Smooth muscle cell (in vitro differentiated cells): ENCODE measurements around the gene SLC44A2. TPM values are rescaled to one million over a fixed set of nuclear protein-coding genes. Genes with fewer than 3 reads are reported as not detected.

Experiments
- DNase-seq: peaks from one replicate; lab custom pipeline; 2025; ENCODE audit not compliant: unreplicated experiment; lab: John Stamatoyannopoulos, UW
- H2AFZ ChIP-seq: fragments of 200-600 bp; sonication (generic); 2 replicates; pipeline ENCODE4 v1.6.0; 2016; ENCODE audit warnings: antibody characterized with exemption, low read depth, mild to moderate bottlenecking
- H3F3A ChIP-seq: fragments of 200-600 bp; sonication (generic); 2 replicates; pipeline ENCODE4 v1.6.0; 2017; ENCODE audit warnings: antibody characterized with exemption, low read depth
- H3K27ac ChIP-seq: fragments of 200-600 bp; sonication (generic); 2 replicates; pipeline ENCODE4 v1.5.1; 2016; ENCODE audit warnings: low read depth, mild to moderate bottlenecking
- H3K27me3 ChIP-seq: fragments of 200-600 bp; sonication (generic); 2 replicates; pipeline ENCODE4 v1.6.1; 2016; ENCODE audit warnings: low read depth, mild to moderate bottlenecking
- H3K36me3 ChIP-seq: fragments of 200-600 bp; sonication (generic); 2 replicates; pipeline ENCODE4 v1.5.1; 2016; ENCODE audit warnings: low read depth
- H3K4me1 ChIP-seq: fragments of 200-600 bp; sonication (generic); 2 replicates; pipeline ENCODE4 v1.5.1; 2016; ENCODE audit warnings: low read depth
- H3K4me2 ChIP-seq: fragments of 200-600 bp; sonication (generic); 2 replicates; pipeline ENCODE4 v1.6.0; 2016; ENCODE audit warnings: mild to moderate bottlenecking
- H3K4me3 ChIP-seq: fragments of 200-600 bp; sonication (generic); 2 replicates; pipeline ENCODE4 v1.5.1; 2016; ENCODE audit warnings: mild to moderate bottlenecking
- H3K79me2 ChIP-seq: fragments of 200-600 bp; sonication (generic); 2 replicates; pipeline ENCODE4 v1.6.0; 2016; ENCODE audit warnings: low read depth, mild to moderate bottlenecking
- H3K9ac ChIP-seq: fragments of 200-600 bp; sonication (generic); 2 replicates; pipeline ENCODE4 v1.6.0; 2016; ENCODE audit warnings: low read depth
- H3K9me3 ChIP-seq: fragments of 200-600 bp; sonication (generic); replicated peaks from 2 replicates; pipeline ENCODE4 v1.5.1; 2016; ENCODE audit warnings: low read depth
- H4K20me1 ChIP-seq: fragments of 200-600 bp; sonication (generic); 2 replicates; pipeline ENCODE4 v1.6.0; 2016; ENCODE audit warnings: low read depth
- WGBS: methylation state at CpG from one replicate; pipeline ENCODE4 v1.1.7; 2016; ENCODE audit warnings: low lambda C conversion rate; 5-methylcytosine and 5-hydroxymethylcytosine counted together
- polyA plus RNA-seq: library from polyadenylated mRNA; unstranded; fragments of >200 nt; fragmentation: Nextera tagmentation; extraction: Ambion mirVana; gene quantifications from 2 replicates; pipeline ENCODE4 v1.2.1, GENCODE V29; 2016
- total RNA-seq: library from RNA; depleted of rRNA; stranded (reverse); fragments of >200 nt; gene quantifications from 2 replicates; pipeline ENCODE4 v1.2.3, GENCODE V29; 2014
- TF ChIP-seq, protein P1 (sequence below): fragments of 200-600 bp; sonication (generic); IDR thresholded peaks from 2 replicates; pipeline ENCODE4 v1.5.1; 2017; ENCODE audit warnings: borderline replicate concordance, mild to moderate bottlenecking, antibody characterized with exemption; ENCODE audit not compliant: insufficient read depth, poor library complexity, severe bottlenecking

Gene SLC44A2
- total and polyA plus RNA-seq, 2 experiments from 2014 or later = 79.5 to 123 TPM

DNA sequence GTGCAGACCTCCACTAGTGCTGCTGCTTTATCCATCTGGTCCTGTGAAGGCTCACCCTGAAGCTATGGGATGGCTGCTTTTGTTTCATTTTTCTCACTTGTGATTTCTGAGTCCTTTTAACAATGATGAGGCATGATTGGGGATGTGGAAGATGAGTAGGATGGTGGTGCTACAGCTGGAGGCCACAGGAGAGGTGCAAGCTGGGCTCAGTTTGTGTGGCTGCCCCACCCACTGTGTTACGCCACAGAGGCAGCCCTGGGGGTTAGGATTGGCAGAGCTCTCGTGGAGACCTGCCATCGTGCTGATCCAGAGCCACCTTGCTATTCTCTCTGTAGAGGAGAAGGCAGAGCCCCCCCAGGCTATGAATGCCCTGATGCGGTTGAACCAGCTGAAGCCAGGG is 56.3 kb downstream of the SLC44A2 start:
- Histone ChIP-seq H3K4me3 (no peak overlapping the region), H3K36me3 (peaks cover 36% of the 10 kb centered on the region), H2AFZ (no peak overlapping the region), H4K20me1 (peaks cover 100% of the 10 kb centered on the region), H3K4me1 (no peaks in the 10 kb centered on the region), H3K9ac (no peak overlapping the region), H3K79me2 (peaks cover 20% of the 10 kb centered on the region), H3K9me3 (no peaks in the 10 kb centered on the region), H3K27ac (no peak overlapping the region), H3F3A (no peaks in the 10 kb centered on the region), H3K27me3 (no peaks in the 10 kb centered on the region), H3K4me2 (no peak overlapping the region)
- TF ChIP-seq, protein P1, sequence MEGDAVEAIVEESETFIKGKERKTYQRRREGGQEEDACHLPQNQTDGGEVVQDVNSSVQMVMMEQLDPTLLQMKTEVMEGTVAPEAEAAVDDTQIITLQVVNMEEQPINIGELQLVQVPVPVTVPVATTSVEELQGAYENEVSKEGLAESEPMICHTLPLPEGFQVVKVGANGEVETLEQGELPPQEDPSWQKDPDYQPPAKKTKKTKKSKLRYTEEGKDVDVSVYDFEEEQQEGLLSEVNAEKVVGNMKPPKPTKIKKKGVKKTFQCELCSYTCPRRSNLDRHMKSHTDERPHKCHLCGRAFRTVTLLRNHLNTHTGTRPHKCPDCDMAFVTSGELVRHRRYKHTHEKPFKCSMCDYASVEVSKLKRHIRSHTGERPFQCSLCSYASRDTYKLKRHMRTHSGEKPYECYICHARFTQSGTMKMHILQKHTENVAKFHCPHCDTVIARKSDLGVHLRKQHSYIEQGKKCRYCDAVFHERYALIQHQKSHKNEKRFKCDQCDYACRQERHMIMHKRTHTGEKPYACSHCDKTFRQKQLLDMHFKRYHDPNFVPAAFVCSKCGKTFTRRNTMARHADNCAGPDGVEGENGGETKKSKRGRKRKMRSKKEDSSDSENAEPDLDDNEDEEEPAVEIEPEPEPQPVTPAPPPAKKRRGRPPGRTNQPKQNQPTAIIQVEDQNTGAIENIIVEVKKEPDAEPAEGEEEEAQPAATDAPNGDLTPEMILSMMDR = no peak
- no peak for DNase-seq
- WGBS = 97% methylated on average over 4 of the region's 4 CpGs

DNA sequence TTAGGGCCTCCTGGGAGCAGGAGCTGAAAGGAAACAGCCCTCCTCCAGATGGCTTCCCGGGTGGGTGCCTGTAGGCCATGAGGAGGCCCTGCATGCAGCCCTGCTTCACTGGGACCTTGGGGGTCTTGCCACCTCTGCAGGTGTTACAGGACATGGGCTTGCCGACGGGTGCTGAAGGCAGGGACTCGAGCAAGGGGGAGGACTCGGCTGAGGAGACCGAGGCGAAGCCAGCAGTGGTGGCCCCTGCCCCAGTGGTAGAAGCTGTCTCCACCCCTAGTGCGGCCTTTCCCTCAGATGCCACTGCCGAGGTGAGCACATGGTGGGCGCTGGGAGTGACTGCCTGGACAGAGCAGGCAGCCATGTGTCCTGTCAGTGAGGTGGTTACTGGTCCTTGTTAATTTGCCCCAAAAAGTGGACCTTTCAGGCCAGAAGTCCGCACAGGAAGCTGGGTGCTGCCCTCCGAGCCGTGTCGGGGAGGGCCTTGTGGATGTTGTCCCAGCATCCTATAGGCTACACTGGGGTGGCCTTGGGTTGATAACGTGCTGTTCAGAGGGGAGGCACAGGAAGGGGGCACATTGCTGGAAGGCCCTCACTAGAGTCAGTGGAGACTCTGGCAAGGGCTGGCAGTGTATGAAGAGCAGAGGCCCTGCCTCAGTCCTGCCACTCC is 57.2 kb downstream of the SLC44A2 start:
- H3K4me3 ChIP-seq = no peak overlapping the region
- DNase-seq = no peak
- peaks cover 100% of the 10 kb centered on the region for H4K20me1 ChIP-seq
- H3K9me3 ChIP-seq = no peaks in the 10 kb centered on the region
- no peaks in the 10 kb centered on the region for H3F3A ChIP-seq
- peaks cover 32% of the 10 kb centered on the region for H3K36me3 ChIP-seq
- no peak overlapping the region for H3K9ac ChIP-seq
- TF ChIP-seq, protein P1 = no peak
- no peak overlapping the region for H2AFZ ChIP-seq
- WGBS = 98% methylated on average over 15 of the region's 15 CpGs
- H3K79me2 ChIP-seq = peaks cover 13% of the 10 kb centered on the region
- no peaks in the 10 kb centered on the region for H3K27me3 ChIP-seq
- no peak overlapping the region for H3K27ac ChIP-seq
- H3K4me2 ChIP-seq = no peak overlapping the region
- no peaks in the 10 kb centered on the region for H3K4me1 ChIP-seq

DNA sequence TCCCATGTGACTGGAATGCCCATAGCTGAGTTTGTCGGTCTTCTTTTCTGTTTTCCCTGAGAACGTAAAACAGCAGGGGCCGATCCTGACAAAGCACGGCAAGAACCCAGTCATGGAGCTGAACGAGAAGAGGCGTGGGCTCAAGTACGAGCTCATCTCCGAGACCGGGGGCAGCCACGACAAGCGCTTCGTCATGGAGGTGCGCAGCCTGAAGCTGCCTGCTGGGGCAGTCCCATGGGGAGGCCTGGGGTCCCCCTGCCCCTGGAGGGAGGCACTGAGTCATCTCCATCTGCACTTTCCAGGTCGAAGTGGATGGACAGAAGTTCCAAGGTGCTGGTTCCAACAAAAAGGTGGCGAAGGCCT is 57.7 kb downstream of the SLC44A2 start:
- Histone ChIP-seq H3K4me3 (no peak overlapping the region), H3K27me3 (no peaks in the 10 kb centered on the region), H3K9ac (no peak overlapping the region), H3K36me3 (peaks cover 27% of the 10 kb centered on the region), H4K20me1 (peaks cover 100% of the 10 kb centered on the region), H3K4me2 (no peak overlapping the region), H3K9me3 (no peaks in the 10 kb centered on the region), H3K79me2 (peaks cover 10% of the 10 kb centered on the region), H3K4me1 (no peaks in the 10 kb centered on the region), H2AFZ (no peak overlapping the region), H3K27ac (no peak overlapping the region), H3F3A (no peaks in the 10 kb centered on the region)
- 92% methylated on average over 15 of the region's 15 CpGs for WGBS
- no peak for DNase-seq
- TF ChIP-seq, protein P1 = no peak

DNA sequence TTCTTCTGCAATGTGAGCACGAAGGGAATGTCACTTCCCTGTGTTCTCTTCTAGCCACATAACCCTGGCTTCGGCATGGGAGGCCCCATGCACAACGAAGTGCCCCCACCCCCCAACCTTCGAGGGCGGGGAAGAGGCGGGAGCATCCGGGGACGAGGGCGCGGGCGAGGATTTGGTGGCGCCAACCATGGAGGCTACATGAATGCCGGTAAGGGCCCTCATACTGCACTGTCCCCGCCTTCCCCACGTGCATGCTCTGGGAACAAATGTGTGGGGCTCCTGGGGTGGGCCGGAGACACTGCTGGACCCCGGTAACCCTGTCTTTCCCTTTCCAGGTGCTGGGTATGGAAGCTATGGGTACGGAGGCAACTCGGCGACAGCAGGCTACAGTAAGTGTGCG is 58.2 kb downstream of the SLC44A2 start:
- Histone ChIP-seq H3K4me1 (no peaks in the 10 kb centered on the region), H4K20me1 (peaks cover 100% of the 10 kb centered on the region), H3K9me3 (no peaks in the 10 kb centered on the region), H3K36me3 (peaks cover 24% of the 10 kb centered on the region), H3K4me2 (no peak overlapping the region), H3K27me3 (no peaks in the 10 kb centered on the region), H3K4me3 (no peak overlapping the region), H3K79me2 (peaks cover 4% of the 10 kb centered on the region), H3K9ac (no peak overlapping the region), H2AFZ (no peak overlapping the region), H3K27ac (no peak overlapping the region), H3F3A (no peaks in the 10 kb centered on the region)
- no peak for DNase-seq
- TF ChIP-seq, protein P1 = no peak
- WGBS = 93% methylated on average over 21 of the region's 21 CpGs
